Muscle layer of duodenum (tissue), 2 donors: ENCODE measurements around the gene AIF1L.

Experiments used
- H3K27ac ChIP-seq: one replicate; pipeline ENCODE4 v1.7.0; 2013; ENCODE audit warnings: mild to moderate bottlenecking, low read length
- H3K27me3 ChIP-seq: one replicate; pipeline ENCODE4 v1.7.0; 2013; ENCODE audit warnings: low read depth, mild to moderate bottlenecking, control low read depth, low read length
- H3K36me3 ChIP-seq, 2 donors: one replicate each; pipeline ENCODE4 v1.7.0; 2013; ENCODE audit warnings: low read length in 2 of 2, control low read depth in 1 of 2, mild to moderate bottlenecking in 1 of 2; ENCODE audit not compliant: insufficient read depth in 2 of 2, control insufficient read depth in 1 of 2
- H3K4me1 ChIP-seq, 2 donors: one replicate each; pipeline ENCODE4 v1.7.0; 2013; ENCODE audit warnings: low read length in 2 of 2, mild to moderate bottlenecking in 2 of 2, control low read depth in 1 of 2, moderate library complexity in 1 of 2; ENCODE audit not compliant: insufficient read depth in 2 of 2, control insufficient read depth in 1 of 2
- H3K4me3 ChIP-seq, 2 donors: one replicate each; pipeline ENCODE4 v1.7.0; 2013; ENCODE audit warnings: low read length in 2 of 2, low read depth in 1 of 2, mild to moderate bottlenecking in 1 of 2
- H3K9me3 ChIP-seq, 2 donors: one replicate each; pipeline ENCODE4 v1.7.0; 2013; ENCODE audit warnings: low read length in 2 of 2, control low read depth in 1 of 2, mild to moderate bottlenecking in 1 of 2; ENCODE audit not compliant: control insufficient read depth in 1 of 2
- donor health status: healthy.

The AIF1L gene

GRCh38 chr9:131116281-131117120 is 20.2 kb downstream of the AIF1L start:
- no peaks in the 10 kb centered on the region for H3K27me3 ChIP-seq
- H3K4me1 ChIP-seq: peaks cover 0 to 6% of the 10 kb centered on the region in 2 donors
- H3K4me3 ChIP-seq: no peak overlapping the region
- no peak overlapping the region for H3K27ac ChIP-seq
- no peaks in the 10 kb centered on the region for H3K9me3 ChIP-seq
- H3K36me3 ChIP-seq: no peaks in the 10 kb centered on the region

GRCh38 chr9:131117121-131117761 is 20.9 kb downstream of the AIF1L start:
- no peaks in the 10 kb centered on the region for H3K4me1 ChIP-seq
- H3K36me3 ChIP-seq: no peaks in the 10 kb centered on the region
- H3K27me3 ChIP-seq: no peaks in the 10 kb centered on the region
- H3K9me3 ChIP-seq: no peaks in the 10 kb centered on the region
- no peak overlapping the region for H3K27ac ChIP-seq
- no peak overlapping the region for H3K4me3 ChIP-seq

- no peaks in the 10 kb centered on the region for H3K36me3 ChIP-seq
- H3K27ac ChIP-seq: no peak overlapping the region
- no peaks in the 10 kb centered on the region for H3K27me3 ChIP-seq
- H3K9me3 ChIP-seq: no peaks in the 10 kb centered on the region
- no peaks in the 10 kb centered on the region for H3K4me1 ChIP-seq
- H3K4me3 ChIP-seq: no peak overlapping the region
Observed at GRCh38 chr9:131117762-131118145, 21.4 kb downstream of the AIF1L start.

- H3K36me3 ChIP-seq: no peaks in the 10 kb centered on the region
- H3K9me3 ChIP-seq: no peaks in the 10 kb centered on the region
- no peaks in the 10 kb centered on the region for H3K27me3 ChIP-seq
- no peak overlapping the region for H3K27ac ChIP-seq
- peaks cover 0 to 2% of the 10 kb centered on the region in 2 donors for H3K4me1 ChIP-seq
- no peak overlapping the region for H3K4me3 ChIP-seq
Observed at GRCh38 chr9:131119600-131119999, 23.3 kb downstream of the AIF1L start.

GRCh38 chr9:131120620-131121228 is 24.4 kb downstream of the AIF1L start:
- Histone ChIP-seq H3K4me1 (peaks cover 0 to 4% of the 10 kb centered on the region in 2 donors), H3K4me3 (no peak overlapping the region), H3K27me3 (no peaks in the 10 kb centered on the region), H3K36me3 (no peaks in the 10 kb centered on the region), H3K9me3 (no peaks in the 10 kb centered on the region), H3K27ac (no peak overlapping the region)

- Histone ChIP-seq H3K36me3 (no peaks in the 10 kb centered on the region), H3K27ac (no peak overlapping the region)
Observed at GRCh38 chr9:131121346-131121745, 25.0 kb downstream of the AIF1L start.

GRCh38 chr9:131122158-131122557 is 25.8 kb downstream of the AIF1L start:
- Histone ChIP-seq H3K27me3 (no peaks in the 10 kb centered on the region), H3K9me3 (no peaks in the 10 kb centered on the region), H3K36me3 (peaks cover 0 to under 1% of the 10 kb centered on the region in 2 donors), H3K27ac (no peak overlapping the region), H3K4me3 (no peak overlapping the region), H3K4me1 (peaks cover 0 to 15% of the 10 kb centered on the region in 2 donors)

More at GRCh38 chr9:131121346-131121745, 25.0 kb downstream of the AIF1L start:
- no peak overlapping the region for H3K4me3 ChIP-seq
- H3K4me1 ChIP-seq: peaks cover 0 to 8% of the 10 kb centered on the region in 2 donors
- H3K27me3 ChIP-seq: no peaks in the 10 kb centered on the region
- H3K9me3 ChIP-seq: no peaks in the 10 kb centered on the region

- Histone ChIP-seq H3K27ac (peak overlapping the region; percentile 94), H3K4me1 (peaks cover 0 to 15% of the 10 kb centered on the region in 2 donors), H3K9me3 (no peaks in the 10 kb centered on the region), H3K36me3 (peaks cover 25 to 28% of the 10 kb centered on the region in 2 donors), H3K4me3 (peak overlapping the region; percentile 85 to 99), H3K27me3 (no peaks in the 10 kb centered on the region)
Observed at GRCh38 chr9:131125038-131125287, 28.6 kb downstream of the AIF1L start.

GRCh38 chr9:131125288-131126058 is 29.1 kb downstream of the AIF1L start, which contains the start of gene NUP214:
Gene NUP214 (plus strand): TSS chr9:131125586. CDS start chr9:131125705, 119 bp downstream.
- peak within 1 kb of the TSS; percentile 85 to 99 for H3K4me3 ChIP-seq
- H3K9me3 ChIP-seq: no peaks in the 10 kb centered on the region
- H3K36me3 ChIP-seq: peaks cover 28 to 33% of the 10 kb centered on the region in 2 donors
- peak within 1 kb of the TSS; percentile 94 for H3K27ac ChIP-seq
- no peaks in the 10 kb centered on the region for H3K27me3 ChIP-seq
- H3K4me1 ChIP-seq: peaks cover 0 to 15% of the 10 kb centered on the region in 2 donors

- H3K27ac ChIP-seq: peak overlapping the region; percentile 94
- peak overlapping the region; percentile 85 to 99 for H3K4me3 ChIP-seq
- peaks cover 0 to 15% of the 10 kb centered on the region in 2 donors for H3K4me1 ChIP-seq
- peaks cover 33 to 39% of the 10 kb centered on the region in 2 donors for H3K36me3 ChIP-seq
- H3K27me3 ChIP-seq: no peaks in the 10 kb centered on the region
- H3K9me3 ChIP-seq: no peaks in the 10 kb centered on the region
Observed at GRCh38 chr9:131126059-131126426, 29.7 kb downstream of the AIF1L start.

- Histone ChIP-seq H3K27me3 (no peaks in the 10 kb centered on the region), H3K9me3 (no peaks in the 10 kb centered on the region), H3K36me3 (peaks cover 57 to 69% of the 10 kb centered on the region in 2 donors), H3K4me1 (peaks cover 0 to 15% of the 10 kb centered on the region in 2 donors), H3K27ac (no peak overlapping the region), H3K4me3 (no peak overlapping the region)
Observed at GRCh38 chr9:131129183-131129582, 32.9 kb downstream of the AIF1L start.
